HG03066 (cell line): ENCODE measurements around the gene DOCK8.

Source experiments
- ATAC-seq: cut with Tn5 transposase; IDR thresholded peaks from one replicate; pipeline ENCODE4 v1.9.1; 2021; ENCODE audit warnings: low read depth; ENCODE audit not compliant: unreplicated experiment

Gene DOCK8

DNA sequence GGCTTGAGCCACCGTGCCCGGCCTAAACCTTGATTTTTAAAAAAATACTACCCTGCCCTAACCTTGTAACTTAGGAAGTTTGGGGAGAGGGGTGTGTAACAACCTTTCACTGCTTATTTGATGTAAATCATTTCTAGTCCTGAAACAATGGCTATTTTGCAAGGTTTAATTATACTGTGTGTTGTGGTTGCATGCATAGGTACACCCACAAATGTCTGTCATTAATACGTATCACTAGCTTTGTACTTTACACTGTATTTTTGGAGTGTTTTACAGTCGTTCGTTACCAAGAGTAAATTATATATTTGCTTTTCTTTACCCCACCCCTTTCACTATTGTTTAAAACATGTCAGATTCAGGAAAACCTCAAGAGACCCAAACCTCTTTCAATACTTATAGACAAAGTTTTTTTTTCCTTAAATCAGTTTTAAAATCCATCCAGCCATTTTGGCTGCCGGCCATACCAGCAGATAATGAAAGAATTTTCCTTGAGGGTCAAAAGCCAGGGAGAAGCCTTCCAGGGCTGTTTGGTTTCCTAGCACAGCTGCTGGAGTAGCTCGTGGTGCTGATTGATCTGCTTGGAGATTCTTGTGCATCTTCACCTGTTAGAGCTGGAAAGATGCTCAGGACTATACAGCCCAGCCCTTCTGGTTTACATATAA, 50.7 kb downstream of the DOCK8 start:
- ATAC-seq: no peak

DNA sequence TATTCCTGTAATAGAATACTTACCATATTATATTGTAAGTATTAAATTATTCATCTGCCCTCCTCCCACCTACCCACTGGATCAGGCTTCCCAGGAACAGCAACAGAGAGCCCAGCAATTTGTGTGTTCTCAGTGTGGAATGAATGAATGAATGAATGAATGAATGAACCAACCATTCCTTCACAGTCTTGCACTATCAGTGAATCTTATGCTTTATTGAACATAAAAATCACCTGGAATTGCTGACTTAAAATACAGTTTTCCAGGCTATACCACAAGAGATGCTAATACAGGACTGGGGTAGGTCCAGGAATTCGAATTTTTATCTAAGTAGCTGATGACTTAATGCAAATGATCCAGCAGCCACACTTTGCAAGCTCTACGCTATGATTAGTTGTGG, 51.6 kb downstream of the DOCK8 start:
- no peak for ATAC-seq

DNA sequence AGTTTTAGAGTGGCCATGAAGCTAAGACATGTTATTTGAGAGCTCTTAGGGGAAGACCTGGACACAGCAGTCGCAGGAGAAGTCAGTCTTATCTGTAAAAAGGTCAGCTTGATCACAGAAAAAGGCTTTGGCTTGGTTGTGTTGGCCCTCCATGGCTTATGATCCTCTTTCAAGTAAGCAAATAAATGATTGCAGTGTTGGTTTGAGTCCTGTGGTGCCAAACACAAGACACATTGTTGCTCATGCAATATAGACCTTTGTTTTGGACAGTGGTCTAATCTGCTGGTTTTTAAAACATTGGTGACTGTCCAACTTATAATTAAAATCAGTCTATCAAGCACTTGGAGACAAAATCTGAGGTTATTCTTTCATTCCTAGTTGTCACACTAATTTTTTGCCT, 54.0 kb downstream of the DOCK8 start:
- ATAC-seq: no peak

DNA sequence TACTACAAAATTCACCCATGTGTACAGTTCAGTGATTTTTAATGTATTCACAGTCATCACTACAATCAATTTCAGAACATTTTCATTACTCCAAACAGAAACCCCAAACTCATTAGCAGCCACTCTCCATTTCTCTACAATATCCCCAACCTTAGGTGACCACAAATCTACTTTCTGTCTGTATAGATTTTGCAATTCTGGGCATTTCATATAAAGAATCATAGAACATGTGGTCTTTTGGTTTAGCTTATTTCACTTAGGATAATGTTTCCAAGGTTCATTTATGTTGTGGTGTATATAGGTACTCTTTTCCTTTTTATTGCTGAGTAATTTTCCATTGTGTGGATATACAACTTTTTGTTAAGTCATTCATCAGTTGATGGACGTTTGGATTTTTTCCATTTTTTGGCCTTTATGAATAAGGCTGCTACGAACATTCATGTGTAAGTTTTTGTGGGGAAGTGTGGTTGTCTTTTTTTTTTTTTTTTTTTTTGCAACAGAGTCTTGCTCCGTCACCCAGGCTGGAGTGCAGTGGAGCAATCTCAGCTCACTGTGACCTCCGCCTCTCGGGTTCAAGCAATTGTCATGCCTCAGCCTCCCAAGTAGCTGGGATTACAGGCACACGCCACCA, 54.5 kb downstream of the DOCK8 start:
- ATAC-seq: no peak

DNA sequence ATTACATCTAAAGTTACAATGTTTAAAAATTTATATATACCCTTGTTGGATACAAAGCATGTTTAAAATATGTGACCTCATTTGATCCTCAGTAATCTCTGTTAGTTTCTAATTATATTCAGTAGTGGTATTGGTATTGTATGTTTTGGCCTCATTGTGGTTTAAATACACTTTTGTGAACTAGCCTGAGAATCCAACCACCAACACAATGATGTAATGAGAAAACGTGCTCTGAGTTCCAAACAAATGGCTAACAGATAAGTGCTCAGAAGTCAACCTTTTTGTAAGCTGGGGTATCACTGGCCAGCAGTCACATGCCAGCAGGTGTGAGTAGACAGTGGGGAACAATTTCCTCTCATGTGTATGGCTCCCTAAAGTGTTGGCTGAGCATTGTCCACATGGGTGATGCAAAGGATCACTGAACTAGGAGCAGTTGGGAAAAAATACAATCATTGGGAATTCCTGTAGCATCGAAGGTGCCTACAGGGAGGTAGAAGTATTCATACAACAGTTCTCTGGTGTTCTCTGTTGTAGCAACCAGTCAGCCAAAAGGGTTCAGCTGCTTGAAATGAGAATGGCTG, 56.1 kb downstream of the DOCK8 start:
- ATAC-seq: no peak

DNA sequence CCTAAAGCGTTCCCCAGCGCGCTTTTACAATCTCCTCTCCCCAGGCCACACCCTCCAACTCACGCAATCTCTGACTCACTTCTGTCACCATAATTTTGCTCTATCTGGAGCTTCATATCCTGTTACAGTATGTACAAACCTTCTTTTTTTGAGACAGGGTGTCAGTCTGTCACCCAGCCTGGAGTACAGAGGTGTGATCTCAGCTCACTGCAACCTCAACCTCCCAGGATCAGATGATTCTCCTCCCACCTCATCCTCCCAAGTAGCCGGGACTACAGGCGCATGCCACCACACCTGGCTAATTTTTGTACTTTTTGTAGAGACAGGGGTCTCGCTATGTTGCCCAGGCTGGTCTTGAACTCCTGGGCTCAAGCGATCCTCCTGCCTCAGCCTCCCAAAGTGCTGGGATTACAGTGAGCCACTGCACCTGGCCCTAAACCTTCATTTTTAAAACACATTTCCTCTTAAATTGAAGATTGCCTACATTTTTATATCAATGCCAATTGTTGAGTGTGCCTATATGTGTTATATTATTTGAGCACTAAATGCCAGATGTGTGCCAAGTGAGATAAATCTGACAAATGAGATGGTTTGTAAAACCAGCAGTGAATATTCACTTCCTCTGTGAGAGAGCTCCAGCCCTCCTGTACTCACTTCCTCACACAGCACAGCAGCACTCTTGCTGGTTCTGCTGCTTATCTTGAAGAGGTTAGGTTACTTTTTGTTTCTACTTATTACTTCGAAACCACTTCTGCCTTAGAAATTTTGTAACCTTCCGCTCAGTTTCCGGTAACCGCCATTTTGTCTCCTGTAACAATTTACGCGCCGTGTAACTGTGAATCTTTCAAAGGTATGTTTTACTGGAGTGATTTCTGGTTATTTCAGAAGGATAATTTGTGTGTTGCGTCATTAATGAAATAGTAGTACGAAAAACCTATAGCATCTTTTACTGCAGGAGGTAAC, 57.9 kb downstream of the DOCK8 start:
- peak; percentile 96 for ATAC-seq

DNA sequence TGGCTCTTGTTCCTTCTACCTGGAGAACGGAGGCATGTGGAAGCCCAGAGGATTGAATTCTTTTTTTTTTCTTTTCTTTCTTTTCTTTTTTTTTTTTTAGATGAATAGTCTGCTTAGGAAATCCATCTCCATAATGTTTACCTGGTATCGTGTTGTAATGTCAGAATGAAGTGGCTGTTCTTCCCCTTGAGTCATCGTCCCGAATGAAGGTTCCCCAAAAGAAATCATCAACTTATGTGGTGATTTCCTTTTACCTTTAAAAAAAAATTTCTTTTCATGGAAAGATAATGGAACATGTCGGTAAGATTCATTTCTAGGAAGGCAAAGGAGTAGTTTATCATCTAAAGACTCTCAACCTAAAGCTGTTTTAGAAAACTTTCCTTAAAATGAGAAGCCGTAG, 59.7 kb downstream of the DOCK8 start:
- ATAC-seq: no peak

DNA sequence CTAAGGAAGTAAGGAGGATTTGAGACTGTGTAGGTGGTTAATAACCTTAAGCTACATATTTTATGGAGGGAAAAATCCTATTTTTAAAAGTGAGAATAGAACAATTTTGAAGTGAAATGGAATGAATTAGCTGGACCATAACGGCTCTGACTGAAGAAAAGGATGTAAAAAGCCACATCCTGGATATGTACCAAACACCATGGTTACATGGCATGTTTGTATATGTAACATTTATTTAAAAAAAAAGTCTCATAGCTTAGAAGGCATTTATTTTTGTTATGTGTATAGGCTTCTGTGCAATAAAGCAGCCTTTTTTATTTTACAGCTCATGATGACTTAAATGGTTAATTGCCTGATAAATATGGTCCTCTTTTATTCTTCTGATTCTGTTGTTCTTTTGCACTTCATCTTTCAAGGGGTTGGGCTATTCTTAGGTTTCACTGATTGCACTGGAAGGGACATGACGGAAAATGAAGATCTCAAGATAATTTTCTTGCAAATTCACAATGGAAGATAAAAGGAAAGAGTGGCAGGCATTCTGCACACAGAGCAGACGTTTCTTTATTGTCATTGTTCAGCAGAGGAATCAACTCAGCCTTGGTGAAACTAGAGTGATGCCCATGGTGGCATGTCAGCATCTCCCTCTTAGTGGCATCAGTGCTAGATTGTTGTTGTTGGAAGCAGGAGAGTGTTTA, 63.1 kb downstream of the DOCK8 start:
- ATAC-seq: no peak

DNA sequence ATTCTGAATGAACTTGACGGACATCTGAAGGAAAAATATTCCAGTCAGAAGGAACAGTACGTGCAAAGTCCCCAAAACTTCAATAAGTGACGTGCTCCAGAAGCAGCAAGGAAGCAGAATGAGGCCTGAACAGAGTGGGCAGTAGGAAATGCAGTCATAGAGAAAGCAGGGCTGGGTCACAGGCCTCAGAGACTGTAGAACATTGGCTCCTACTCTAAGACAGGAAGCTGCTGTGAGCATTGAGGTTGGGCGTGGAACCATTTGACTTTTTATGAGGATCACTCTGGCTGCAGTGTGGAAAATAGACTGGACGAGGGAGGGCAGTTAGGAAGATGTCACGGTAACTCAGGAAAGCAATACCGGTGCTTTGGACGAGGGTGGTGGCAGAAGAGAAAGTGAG, 64.0 kb downstream of the DOCK8 start:
- no peak for ATAC-seq

DNA sequence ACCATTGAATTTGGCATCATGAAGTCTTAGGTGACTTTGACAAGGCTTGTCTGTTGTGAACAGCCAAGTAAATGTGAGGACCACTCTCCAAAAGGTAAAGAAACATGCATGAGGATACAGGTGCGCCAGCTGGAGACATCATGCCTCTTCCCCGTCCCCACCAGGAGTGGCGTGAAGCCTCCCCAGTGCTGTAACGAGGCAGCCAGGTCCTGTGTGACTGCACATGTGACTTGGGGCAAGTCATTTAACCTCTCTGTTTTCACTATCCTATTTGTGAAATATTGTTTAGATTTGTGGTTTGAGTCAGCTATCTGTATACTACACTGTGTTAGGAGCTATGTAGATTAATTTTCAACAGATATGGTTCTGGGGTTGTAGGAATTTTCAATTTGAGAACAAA, 65.0 kb downstream of the DOCK8 start:
- ATAC-seq: no peak

DNA sequence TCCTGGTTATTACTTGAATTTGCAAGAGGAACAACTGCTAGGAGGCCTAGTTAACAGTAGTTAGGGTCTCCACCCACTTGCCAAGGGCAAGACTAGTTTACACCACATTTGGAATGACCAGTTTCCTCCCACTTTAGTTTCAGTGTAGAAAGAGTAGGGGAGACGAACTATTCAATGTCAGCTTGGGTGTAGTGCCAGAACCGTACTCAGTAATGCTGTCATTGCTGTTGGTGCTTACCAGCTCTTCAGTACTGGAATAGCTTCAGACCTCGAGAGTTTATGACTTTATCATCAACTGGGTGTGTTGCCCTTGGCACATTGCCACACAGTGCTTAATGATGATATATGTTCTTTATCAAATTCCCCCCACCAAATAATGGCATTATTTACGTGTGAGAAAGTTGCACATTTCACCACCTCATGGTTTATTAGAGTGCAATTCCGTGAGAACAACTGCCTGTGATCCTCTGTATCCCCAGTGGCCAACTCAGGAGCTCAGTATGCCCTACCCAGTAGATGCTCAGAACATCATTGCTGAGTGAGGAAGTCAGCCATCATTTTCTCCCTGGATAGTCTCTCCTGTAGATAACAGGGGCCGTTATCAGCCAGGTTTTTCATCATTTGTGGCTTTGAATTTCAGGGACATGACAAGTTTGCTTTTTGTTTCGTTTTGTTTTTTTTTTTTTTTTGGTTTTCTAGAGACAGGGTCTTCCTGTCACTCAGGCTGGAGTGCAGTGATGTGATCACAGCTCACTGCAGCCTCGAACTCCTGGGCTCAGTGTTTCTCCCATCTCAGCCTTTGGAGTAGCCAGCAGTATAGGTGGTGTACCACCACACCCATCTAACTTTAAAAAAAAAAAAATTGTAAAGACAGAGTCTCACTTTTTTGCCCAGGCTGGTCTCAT, 67.3 kb downstream of the DOCK8 start:
- no peak for ATAC-seq

DNA sequence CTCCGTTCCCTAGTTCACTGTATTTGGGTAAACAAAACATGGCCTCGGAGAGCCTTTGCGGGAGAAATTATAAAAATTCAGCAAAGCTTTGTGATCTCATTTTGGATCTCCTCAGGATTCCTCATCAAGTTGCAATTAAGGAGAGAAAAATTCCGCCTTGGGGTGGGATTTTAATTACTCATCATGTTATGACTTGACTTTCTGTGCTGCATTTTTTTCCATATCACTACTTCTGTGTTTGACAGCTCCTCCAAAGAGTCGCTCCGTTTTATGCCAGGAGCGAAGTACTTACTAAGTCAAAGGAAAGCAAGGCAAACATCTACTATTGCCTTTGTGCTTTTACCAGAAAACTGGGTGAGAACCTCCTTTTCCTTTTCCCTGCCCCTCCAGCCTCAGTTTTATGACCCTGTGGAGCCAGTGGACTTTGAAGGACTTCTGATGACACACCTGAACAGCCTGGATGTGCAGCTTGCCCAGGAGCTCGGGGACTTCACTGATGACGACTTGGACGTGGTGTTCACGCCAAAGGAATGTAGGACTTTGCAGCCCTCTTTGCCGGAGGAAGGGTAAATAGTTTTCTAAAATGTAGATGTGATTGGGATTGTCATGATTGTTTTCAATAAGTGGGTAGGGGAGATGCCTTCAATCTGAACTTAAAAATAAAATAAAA, 71.5 kb downstream of the DOCK8 start:
- ATAC-seq: no peak

DNA sequence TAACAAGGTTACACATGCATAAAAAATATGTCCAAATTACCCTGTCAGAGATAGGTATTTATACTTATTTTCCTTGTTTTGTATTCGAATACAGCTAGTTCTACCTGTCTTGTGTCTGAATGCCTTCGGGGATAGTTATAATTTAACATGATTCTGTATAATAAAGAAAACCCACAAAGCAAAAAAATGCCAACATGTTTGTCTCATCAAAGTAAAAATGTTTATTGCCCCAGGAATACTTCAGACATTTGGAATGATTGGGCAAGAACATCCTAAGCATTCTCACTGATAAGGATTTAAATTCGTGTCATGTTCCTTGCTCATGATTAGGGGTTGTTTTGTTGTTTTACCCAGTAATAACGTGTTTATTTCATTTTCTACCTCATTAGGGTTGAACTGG, 74.5 kb downstream of the DOCK8 start:
- no peak for ATAC-seq

DNA sequence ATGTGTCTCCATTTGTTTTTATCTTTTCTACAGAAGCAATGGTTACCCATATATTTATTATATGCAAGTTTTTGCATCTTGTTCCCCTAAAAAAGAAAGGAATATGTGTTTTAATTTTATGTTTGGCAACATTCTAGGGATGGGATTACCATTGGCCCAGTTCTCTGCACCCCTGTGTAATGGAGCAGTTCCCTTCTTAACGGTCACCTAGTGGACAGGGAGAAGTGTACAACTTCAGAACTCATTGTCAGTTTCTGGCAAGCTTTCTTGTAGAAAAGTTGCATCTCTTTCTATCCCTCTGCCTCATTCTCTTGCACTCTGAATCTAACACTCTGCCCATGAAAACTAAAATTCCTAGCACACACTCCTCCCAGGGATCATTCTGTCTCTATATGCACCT, 78.2 kb downstream of the DOCK8 start:
- ATAC-seq: no peak

DNA sequence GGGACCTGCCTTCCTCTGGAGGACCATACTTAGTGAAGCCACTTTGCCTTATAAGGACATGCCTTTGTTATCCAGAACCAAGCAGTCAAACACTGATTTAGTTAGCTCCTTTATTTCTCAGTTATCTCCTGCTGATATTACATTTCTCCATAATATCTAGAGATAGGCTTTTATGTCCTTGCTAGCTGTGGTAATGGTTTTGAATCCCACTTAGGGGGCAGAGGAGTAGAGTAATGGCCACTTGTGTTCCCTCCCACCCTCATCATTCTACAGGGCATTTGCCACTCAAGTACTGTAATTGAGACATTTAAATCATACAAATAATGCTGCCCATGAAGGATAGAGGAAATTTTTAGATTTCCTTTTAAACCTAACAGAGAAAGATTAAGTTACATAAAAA, 80.9 kb downstream of the DOCK8 start:
- ATAC-seq: no peak

DNA sequence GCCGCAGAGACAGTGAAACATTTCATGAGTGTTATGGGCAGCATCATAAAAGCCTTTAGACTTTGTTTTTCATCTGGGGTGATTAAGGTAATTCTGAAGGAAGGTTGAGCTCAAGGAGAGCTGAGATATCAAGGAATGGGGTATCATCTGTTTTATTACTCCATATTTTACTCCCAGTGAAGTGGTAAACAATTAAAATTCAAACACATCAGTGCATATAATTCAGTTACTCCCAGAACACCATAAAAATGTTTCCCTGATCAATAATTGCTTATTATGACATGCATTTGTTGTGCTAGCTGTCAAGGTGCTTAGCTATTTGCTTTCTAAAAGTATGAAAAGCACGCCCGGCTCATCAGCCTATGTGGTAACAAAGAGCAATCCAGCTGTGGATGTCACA, 81.7 kb downstream of the DOCK8 start:
- ATAC-seq: no peak

DNA sequence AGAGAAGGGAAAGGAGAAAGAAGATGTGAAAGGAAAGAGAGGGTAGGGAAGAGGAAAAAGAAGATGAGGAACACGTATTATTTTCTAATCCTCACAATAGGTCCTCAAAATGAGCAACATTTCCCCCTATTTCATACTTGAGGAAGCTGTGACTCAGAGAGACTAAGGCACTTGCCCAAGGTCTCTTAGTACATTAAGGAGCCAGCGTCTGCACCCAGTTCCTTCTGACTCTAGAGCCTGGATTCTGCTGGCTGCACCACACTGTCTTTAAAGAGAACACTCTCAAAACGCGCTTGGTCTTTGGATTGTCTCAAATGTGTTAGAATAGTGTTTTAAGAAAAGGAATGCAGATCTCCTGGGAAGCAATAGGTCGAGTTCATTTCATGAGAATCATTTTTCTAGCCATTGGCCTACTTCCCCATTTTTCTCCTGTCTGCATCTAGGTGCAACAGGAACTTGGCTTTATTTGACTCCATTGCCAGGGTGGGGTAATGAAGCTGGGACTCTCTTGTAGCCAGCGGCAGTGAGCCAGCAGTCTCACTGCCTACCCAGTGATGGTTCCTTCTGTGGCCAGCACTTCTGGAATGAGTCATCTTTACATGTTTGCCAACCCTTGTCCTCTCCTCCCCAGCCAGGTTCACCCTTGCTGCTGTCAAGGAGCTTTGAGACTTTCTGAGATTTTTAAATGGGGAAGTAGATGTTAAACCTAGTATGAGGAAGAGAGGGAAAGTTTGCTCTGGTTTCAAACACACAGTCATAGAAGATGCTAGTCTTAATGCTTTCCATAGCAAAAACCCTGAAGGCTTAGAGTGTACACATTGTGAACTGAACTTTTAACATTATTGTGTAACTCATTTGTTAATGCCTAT, 82.7 kb downstream of the DOCK8 start:
- peak; percentile 95 for ATAC-seq

DNA sequence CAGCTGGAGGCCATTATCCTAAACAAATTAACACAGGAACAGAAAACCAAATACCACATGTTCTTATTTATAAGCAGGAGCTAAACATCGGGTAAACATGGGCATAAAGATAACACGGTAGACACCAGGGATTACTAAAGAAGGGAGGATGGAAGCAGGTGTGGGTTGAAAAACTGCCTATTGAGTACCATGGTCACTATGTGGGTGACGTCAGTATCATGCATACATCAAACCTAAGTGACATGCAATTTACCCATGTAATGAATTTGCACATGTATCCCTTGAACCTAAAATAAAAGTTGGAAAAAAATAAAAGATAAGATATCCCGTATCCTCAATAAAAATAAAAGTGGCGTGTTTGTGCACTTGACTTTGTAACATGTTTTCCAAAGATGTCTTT, 88.8 kb downstream of the DOCK8 start:
- ATAC-seq: no peak
